HPDE6-E6E7 (cell line): Measurements from ENCODE around the gene NME4.

Experiments used
- DNase-seq: peaks from one replicate; pipeline ENCODE4 v3.0.0; 2011; ENCODE audit warnings: missing footprints; ENCODE audit errors: extremely low spot score

NME4 gene

GRCh38 chr16:363766-364490, 33.1 kb upstream of the NME4 start:
- DNase-seq, result no peak

GRCh38 chr16:364595-365491, 32.2 kb upstream of the NME4 start:
- DNase-seq, result no peak

- no peak for DNase-seq
Observed at GRCh38 chr16:366476-366875, 30.5 kb upstream of the NME4 start.

- DNase-seq, result no peak
Observed at GRCh38 chr16:367333-367903, 29.6 kb upstream of the NME4 start.

GRCh38 chr16:368388-369158, 28.4 kb upstream of the NME4 start:
- no peak for DNase-seq

GRCh38 chr16:369275-369865, 27.6 kb upstream of the NME4 start:
- DNase-seq, result no peak

GRCh38 chr16:369866-370436, 27.0 kb upstream of the NME4 start:
- no peak for DNase-seq

GRCh38 chr16:370443-370842, 26.6 kb upstream of the NME4 start, which contains the start of gene MRPL28:
Gene MRPL28 (minus strand): TSS chr16:370538. CDS start chr16:370218, 320 bp downstream.
- peak; percentile 86 for DNase-seq

- DNase-seq, result no peak
Observed at GRCh38 chr16:370979-371514, 26.0 kb upstream of the NME4 start.

GRCh38 chr16:371515-372301, 25.3 kb upstream of the NME4 start:
- no peak for DNase-seq

- no peak for DNase-seq
Observed at GRCh38 chr16:372302-372983, 24.6 kb upstream of the NME4 start.

- no peak for DNase-seq
Observed at GRCh38 chr16:373020-373598, 23.9 kb upstream of the NME4 start.

- DNase-seq, result no peak
Observed at GRCh38 chr16:373848-374615, 23.0 kb upstream of the NME4 start.

- no peak for DNase-seq
Observed at GRCh38 chr16:374616-374926, 22.4 kb upstream of the NME4 start.

GRCh38 chr16:375212-375611, 21.8 kb upstream of the NME4 start:
- no peak for DNase-seq

- DNase-seq, result no peak
Observed at GRCh38 chr16:375927-376816, 20.8 kb upstream of the NME4 start.

GRCh38 chr16:376817-377418, 20.1 kb upstream of the NME4 start:
- no peak for DNase-seq
